ENCODE results near the gene SLC22A14.
"Not testable (repeated sequence)": the region's sequence is repeated elsewhere in the genome, so short reads cannot be mapped to it uniquely, and the experiment has no call there.

SLC22A14 gene

GRCh38 chr3:38274864-38275649 lies 7.0 kb upstream of the SLC22A14 start:
- no peak for DNase-seq

- DNase-seq: no peak
Observed at GRCh38 chr3:38275658-38276057, 6.4 kb upstream of the SLC22A14 start.

GRCh38 chr3:38276081-38276916 lies 5.8 kb upstream of the SLC22A14 start:
- no peak for DNase-seq

GRCh38 chr3:38276917-38277630 lies 5.0 kb upstream of the SLC22A14 start:
- DNase-seq: no peak

- DNase-seq: no peak
Observed at GRCh38 chr3:38278841-38279240, 3.3 kb upstream of the SLC22A14 start.

GRCh38 chr3:38283810-38284755 lies 2.0 kb downstream of the SLC22A14 start:
- no peak for DNase-seq

- no peak for DNase-seq
Observed at GRCh38 chr3:38284756-38285150, 2.7 kb downstream of the SLC22A14 start.

GRCh38 chr3:38289286-38290217 lies 7.5 kb downstream of the SLC22A14 start:
- not testable (repeated sequence) for DNase-seq

GRCh38 chr3:38297053-38297452 lies 15.0 kb downstream of the SLC22A14 start:
- DNase-seq: not testable (repeated sequence)

GRCh38 chr3:38297537-38297936 lies 15.4 kb downstream of the SLC22A14 start:
- DNase-seq: no peak

- no peak for DNase-seq
Observed at GRCh38 chr3:38297947-38298711, 16.0 kb downstream of the SLC22A14 start.

- no peak for DNase-seq
Observed at GRCh38 chr3:38306941-38307340, 24.8 kb downstream of the SLC22A14 start.

- no peak for DNase-seq
Observed at GRCh38 chr3:38307599-38307998, 25.5 kb downstream of the SLC22A14 start.

- DNase-seq: no peak
Observed at GRCh38 chr3:38308456-38308855, 26.4 kb downstream of the SLC22A14 start.

- DNase-seq: no peak
Observed at GRCh38 chr3:38311476-38311875, 29.4 kb downstream of the SLC22A14 start.

- no peak for DNase-seq
Observed at GRCh38 chr3:38311941-38312340, 29.8 kb downstream of the SLC22A14 start.

- DNase-seq: no peak
Observed at GRCh38 chr3:38312356-38312755, 30.3 kb downstream of the SLC22A14 start.

GRCh38 chr3:38313263-38313662 lies 31.2 kb downstream of the SLC22A14 start:
- no peak for DNase-seq

GRCh38 chr3:38313695-38314094 lies 31.6 kb downstream of the SLC22A14 start:
- no peak for DNase-seq

GRCh38 chr3:38314112-38314763 lies 32.1 kb downstream of the SLC22A14 start:
- no peak for DNase-seq

All from stimulated activated CD4-positive, alpha-beta T cell treated with anti-CD3 and anti-CD28 coated beads, Interleukin-4, amount 100 ng/mL, for 4 hours (primary cell).